Retinal pigment epithelial cell (primary cell): ENCODE measurements around the gene POLE3.
"Not testable (repeated sequence)": the region's sequence is repeated elsewhere in the genome, so short reads cannot be mapped to it uniquely, and the experiment has no call there.

Experiments
- DNase-seq: peaks from one replicate; pipeline ENCODE4 v3.0.0-alpha.2; 2010; ENCODE audit warnings: low read depth
- H3K4me3 ChIP-seq: 2 replicates; pipeline ENCODE4 v1.5.1; 2011; ENCODE audit warnings: mild to moderate bottlenecking, low read length, control low read depth, moderate library complexity
- TF ChIP-seq, protein P1 (sequence below): conservative IDR thresholded peaks from 2 replicates; pipeline ENCODE4 v1.5.1; 2011; ENCODE audit warnings: low read depth, low read length, control low read depth, inconsistent platforms

The POLE3 gene

DNA sequence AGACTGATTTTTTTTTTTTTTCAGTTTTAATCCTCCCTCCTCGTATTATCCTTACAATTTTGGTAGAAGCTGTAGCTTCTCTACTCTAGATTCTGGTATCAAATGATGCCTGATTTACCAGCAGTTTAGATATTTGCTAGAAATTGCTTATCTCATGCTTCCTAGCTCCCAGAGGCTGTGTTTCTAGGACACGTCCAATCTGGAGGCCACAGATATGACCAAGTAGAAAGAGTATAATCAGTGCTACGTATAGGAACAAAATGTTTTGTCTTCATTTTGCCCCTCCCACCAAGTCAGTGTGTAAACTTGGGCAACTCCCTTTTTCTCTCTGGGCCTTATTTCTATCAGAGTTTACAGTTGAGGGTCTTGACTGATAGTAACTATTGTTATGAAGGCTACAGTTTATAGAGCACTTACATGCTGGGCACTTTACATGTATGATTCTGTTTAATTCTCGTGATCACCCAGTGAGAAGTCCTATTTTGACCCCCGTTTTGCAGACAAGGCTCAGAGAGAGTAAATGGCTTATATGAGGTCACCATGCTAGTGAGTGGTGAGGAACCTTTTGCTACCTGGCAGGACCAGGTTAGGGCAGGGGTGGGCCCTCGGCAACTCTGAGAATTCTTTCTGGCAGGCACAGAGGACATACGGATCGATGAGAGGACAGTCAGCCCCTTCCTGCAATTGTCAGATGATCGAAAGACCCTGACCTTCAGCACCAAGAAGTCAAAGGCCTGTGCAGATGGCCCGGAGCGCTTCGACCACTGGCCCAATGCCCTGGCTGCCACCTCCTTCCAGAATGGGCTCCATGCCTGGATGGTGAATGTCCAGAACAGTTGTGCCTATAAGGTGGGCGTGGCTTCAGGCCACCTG, 41.3 kb downstream of the POLE3 start:
- no peak overlapping the region for H3K4me3 ChIP-seq
- TF ChIP-seq, protein P1, sequence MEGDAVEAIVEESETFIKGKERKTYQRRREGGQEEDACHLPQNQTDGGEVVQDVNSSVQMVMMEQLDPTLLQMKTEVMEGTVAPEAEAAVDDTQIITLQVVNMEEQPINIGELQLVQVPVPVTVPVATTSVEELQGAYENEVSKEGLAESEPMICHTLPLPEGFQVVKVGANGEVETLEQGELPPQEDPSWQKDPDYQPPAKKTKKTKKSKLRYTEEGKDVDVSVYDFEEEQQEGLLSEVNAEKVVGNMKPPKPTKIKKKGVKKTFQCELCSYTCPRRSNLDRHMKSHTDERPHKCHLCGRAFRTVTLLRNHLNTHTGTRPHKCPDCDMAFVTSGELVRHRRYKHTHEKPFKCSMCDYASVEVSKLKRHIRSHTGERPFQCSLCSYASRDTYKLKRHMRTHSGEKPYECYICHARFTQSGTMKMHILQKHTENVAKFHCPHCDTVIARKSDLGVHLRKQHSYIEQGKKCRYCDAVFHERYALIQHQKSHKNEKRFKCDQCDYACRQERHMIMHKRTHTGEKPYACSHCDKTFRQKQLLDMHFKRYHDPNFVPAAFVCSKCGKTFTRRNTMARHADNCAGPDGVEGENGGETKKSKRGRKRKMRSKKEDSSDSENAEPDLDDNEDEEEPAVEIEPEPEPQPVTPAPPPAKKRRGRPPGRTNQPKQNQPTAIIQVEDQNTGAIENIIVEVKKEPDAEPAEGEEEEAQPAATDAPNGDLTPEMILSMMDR: no peak
- DNase-seq: no peak

DNA sequence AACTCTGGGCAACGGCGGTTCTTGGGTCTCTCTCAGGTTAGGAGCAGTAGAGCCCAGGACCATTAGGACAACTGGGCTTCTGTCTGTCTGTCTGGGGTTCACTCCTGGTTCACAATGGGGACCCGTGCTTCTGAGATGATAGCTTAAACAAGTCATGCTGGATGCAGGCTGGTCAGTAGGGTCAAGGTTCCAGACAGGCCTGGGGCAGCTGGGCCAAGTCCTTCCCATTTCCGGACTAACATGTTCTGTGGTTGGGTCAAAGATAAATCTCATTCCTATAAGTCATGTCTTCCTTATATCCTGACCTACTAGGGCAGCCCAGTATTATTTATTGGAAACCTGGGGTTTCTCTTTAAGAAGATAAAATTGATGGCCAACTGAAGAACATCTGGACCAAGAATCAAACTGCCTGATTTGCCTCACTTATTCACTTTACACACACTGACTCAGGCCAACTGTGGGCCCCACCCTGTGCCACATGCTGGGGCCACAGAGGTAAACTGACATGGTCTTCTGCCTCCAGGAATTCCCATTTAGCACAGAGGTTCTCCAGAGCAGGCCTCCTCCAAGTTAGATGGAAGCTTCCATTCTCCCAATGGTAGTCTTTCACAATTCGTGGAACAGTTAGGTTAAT, 42.0 kb downstream of the POLE3 start:
- H3K4me3 ChIP-seq: no peak overlapping the region
- TF ChIP-seq, protein P1: no peak
- no peak for DNase-seq

DNA sequence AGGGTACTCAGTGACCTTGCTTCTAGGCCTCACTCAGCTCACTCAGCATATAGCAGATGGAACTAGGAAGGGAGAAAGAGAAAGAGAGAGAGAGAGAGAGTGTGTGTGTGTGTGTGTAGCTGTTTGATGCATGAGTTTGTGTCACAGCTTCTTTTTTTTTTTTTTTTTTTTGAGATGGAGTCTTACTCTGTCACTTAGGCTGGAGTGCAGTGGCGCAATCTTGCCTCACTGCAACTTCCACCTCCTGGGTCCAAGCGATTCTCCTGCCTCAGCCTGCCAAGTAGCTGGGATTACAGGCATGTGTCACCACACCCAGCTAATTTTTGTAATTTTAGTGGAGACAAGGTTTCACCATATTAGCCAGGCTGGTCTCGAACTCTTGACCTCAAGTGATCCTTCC, 44.8 kb downstream of the POLE3 start:
- DNase-seq, H3K4me3 ChIP-seq: not testable (repeated sequence)

DNA sequence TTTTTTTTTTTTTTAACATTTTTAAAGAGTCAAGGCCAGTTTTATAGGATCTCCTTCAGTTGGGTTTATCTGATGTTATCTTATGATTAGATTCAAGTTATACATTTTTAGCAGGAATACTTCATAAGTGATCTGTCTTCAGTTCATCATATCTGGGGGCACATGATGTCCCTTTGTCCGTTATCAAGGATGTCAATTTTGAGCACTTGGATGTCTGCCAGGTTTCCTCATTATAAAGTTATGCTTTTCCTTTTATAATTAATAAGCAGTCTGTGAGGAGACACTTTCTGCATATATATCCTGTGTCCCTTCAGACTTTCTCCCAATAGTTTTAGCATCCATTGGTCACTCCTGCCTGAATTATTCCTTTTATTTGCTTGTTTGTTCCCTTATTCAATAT, 45.5 kb downstream of the POLE3 start:
- TF ChIP-seq, protein P1: no peak
- DNase-seq: no peak
- H3K4me3 ChIP-seq: no peak overlapping the region

DNA sequence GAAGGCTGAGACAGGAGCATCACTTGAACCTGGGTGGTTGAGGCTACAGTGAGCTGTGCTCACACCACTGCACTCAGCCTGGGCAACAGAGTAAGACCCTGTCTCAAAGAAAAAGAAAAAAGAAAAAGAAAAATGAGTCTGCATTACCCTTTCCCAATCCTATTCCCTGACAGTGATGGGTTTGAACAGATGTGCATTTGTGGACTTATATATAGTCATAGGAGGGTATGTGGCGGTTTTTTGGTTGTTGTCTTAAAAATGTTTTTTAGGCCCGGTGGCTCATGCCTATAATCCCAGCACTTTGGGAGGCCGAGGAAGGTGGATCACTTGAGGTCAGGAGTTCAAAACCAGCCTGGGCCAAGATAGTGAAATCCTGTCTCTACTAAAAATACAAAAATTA, 47.1 kb downstream of the POLE3 start:
- H3K4me3 ChIP-seq: no peak overlapping the region
- no peak for DNase-seq
- TF ChIP-seq, protein P1: no peak

DNA sequence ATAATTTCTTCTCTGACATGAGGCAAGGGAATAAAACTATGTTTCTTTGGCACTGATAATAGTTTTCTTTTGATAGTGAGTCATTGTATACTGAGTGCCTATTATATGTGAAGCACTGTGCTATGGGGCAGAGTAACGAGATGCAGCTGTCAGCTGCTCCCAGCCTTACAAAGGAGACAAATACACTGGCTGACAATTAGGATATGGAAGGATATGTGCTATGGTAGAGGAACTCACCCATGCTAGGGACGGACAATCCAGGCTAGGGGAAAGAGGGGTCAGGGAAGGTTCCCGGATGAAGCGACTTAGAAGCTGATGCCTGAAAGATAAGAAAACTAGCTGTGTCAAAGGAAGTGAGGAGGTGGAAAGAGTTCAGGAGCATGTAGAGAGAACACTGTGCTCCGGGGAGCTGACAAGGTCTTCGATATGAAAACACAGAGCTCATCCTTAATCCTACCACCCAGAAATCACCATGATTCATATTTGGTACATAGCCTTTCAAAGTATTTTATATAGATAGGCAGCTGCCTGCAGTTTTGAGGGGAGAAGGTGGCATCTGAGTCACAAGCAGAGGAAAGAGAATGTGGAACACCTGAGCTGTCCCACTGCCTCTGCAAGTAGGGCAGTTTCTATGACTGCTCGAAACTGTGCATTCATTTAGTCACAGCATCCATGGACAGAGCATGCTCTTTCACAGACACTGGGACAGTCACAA, 49.0 kb downstream of the POLE3 start:
- TF ChIP-seq, protein P1: no peak
- no peak for DNase-seq
- no peak overlapping the region for H3K4me3 ChIP-seq

DNA sequence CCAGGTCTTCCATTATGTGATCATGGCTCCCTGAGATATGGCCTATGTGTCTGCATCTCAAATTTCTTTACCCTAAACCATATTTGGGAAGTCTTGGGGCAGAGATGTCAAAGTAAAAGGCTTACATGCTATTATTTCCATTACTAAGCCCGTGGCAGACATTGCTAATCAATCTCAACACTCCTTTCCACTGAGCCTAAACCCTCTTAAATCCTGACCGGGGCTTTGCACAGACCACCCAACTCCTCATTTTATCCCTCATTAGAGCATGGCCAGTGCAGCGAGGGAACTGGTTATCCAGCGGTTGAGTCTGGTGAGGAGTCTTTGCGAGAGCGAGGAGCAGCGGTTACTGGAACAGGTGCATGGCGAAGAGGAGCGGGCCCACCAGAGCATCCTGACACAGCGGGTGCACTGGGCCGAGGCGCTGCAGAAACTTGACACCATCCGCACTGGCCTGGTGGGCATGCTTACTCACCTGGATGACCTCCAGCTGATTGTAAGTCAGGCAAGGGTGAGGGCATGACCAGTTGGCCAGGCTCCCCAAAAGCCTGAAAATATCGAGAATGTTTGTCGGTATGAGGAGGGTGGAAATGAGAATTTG, 50.1 kb downstream of the POLE3 start:
- H3K4me3 ChIP-seq: no peak overlapping the region
- DNase-seq: no peak
- TF ChIP-seq, protein P1: no peak
